Keratinocyte (primary cell): ENCODE data around the gene TMEM200A. TPM values are rescaled to one million over a fixed set of nuclear protein-coding genes. Genes with fewer than 3 reads are reported as not detected.
A peak's percentile ranks its signal among the peaks of the same experiment; 100 is the strongest.

Experiments used
- DNase-seq: peaks from one replicate; pipeline ENCODE4 v3.0.0-alpha.2; 2011; ENCODE audit warnings: low read depth, missing footprints, low spot score
- FAIRE-seq: peaks from 2 replicates; lab custom pipeline; 2011; peaks lifted over from hg19 to GRCh38; lab: Jason Lieb, UNC
- H2AFZ ChIP-seq: 2 replicates; pipeline ENCODE4 v1.6.0; 2012; ENCODE audit warnings: low read length, control low read depth, inconsistent platforms; ENCODE audit not compliant: control insufficient read depth
- H3K27ac ChIP-seq: 2 replicates; pipeline ENCODE4 v1.5.1; 2011; ENCODE audit warnings: low read length; ENCODE audit not compliant: control insufficient read depth, insufficient read depth
- H3K27me3 ChIP-seq: 3 replicates; pipeline ENCODE4 v1.6.0; 2011; ENCODE audit warnings: low read length; ENCODE audit not compliant: control insufficient read depth, insufficient read depth; ENCODE audit errors: extremely low read depth
- H3K36me3 ChIP-seq, 2 experiments: 2 replicates in 1 of 2; 3 replicates in 1 of 2; pipeline ENCODE4 v1.5.1; 2011; ENCODE audit warnings: low read length in 2 of 2, mild to moderate bottlenecking in 1 of 2; ENCODE audit not compliant: control insufficient read depth in 2 of 2, insufficient read depth in 2 of 2; ENCODE audit errors: extremely low read depth in 1 of 2
- H3K4me1 ChIP-seq: 3 replicates; pipeline ENCODE4 v1.5.1; 2011; ENCODE audit warnings: low read length; ENCODE audit not compliant: control insufficient read depth, insufficient read depth; ENCODE audit errors: extremely low read depth
- H3K4me2 ChIP-seq: 3 replicates; pipeline ENCODE4 v1.6.0; 2011; ENCODE audit warnings: low read depth, low read length; ENCODE audit not compliant: control insufficient read depth, insufficient read depth; ENCODE audit errors: extremely low read depth
- H3K4me3 ChIP-seq, 3 experiments: fragments of 200-600 bp in 1 of 3; sonication (generic) in 1 of 3; 2 replicates in 2 of 3; 3 replicates in 1 of 3; pipeline ENCODE4 v1.5.1; 2011 to 2016; ENCODE audit warnings: low read length in 3 of 3, mild to moderate bottlenecking in 3 of 3, control low read depth in 2 of 3, inconsistent platforms in 1 of 3, low read depth in 1 of 3, mixed read lengths in 1 of 3, mixed run types in 1 of 3, moderate library complexity in 1 of 3; ENCODE audit not compliant: control insufficient read depth in 2 of 3, insufficient read depth in 2 of 3; ENCODE audit errors: extremely low read depth in 1 of 3
- H3K79me2 ChIP-seq: 2 replicates; pipeline ENCODE4 v1.6.0; 2012; ENCODE audit warnings: low read length; ENCODE audit not compliant: control insufficient read depth, insufficient read depth
- H3K9ac ChIP-seq: 3 replicates; pipeline ENCODE4 v1.6.0; 2011; ENCODE audit warnings: low read length; ENCODE audit not compliant: control insufficient read depth, insufficient read depth; ENCODE audit errors: extremely low read depth
- H3K9me1 ChIP-seq: 3 replicates; pipeline ENCODE4 v1.6.0; 2011; ENCODE audit warnings: low read length; ENCODE audit not compliant: control insufficient read depth, insufficient read depth; ENCODE audit errors: extremely low read depth
- H3K9me3 ChIP-seq: 2 replicates; pipeline ENCODE4 v1.5.1; 2012; ENCODE audit warnings: low read depth, low read length; ENCODE audit not compliant: control insufficient read depth
- H4K20me1 ChIP-seq: 3 replicates; pipeline ENCODE4 v1.6.0; 2011; ENCODE audit warnings: low read length; ENCODE audit not compliant: control insufficient read depth, insufficient read depth; ENCODE audit errors: extremely low read depth
- CTCF ChIP-seq, 3 experiments: IDR thresholded peaks in 1 of 3; conservative IDR thresholded peaks in 1 of 3; optimal IDR thresholded peaks in 1 of 3; 2 replicates in 2 of 3; 3 replicates in 1 of 3; pipeline versions ENCODE3 to v1.5.1; 2011; ENCODE audit warnings: low read length in 3 of 3, mild to moderate bottlenecking in 3 of 3, moderate library complexity in 2 of 3, control low read depth in 1 of 3, inconsistent platforms in 1 of 3; ENCODE audit not compliant: insufficient read depth in 2 of 3; ENCODE audit errors: extremely low read depth in 1 of 3
- EZH2 ChIP-seq: IDR thresholded peaks from one replicate; pipeline ENCODE4 v1.6.1; 2012; ENCODE audit warnings: inconsistent platforms, mild to moderate bottlenecking, low read length, moderate library complexity
- dilution Hi-C: fragments of 300-500 bp; cut with MboI; formaldehyde crosslinking; loops from one replicate; pipeline ENCODE4 v1.7.0; 2020; ENCODE audit warnings: low sequenced_read_pairs; ENCODE audit not compliant: extremely low pct_ligation_motif_present
- polyA plus RNA-seq, 5 experiments: library from polyadenylated mRNA; depleted of rRNA in 3 of 5; stranded (reverse) in 3 of 5; stranded (forward) in 1 of 5; unstranded in 1 of 5; fragments of >200 nt; gene quantifications; 1 replicate in 1 of 5; 2 replicates in 3 of 5; 3 replicates in 1 of 5; pipeline versions ENCODE4 v1.2.1 to v1.2.3, GENCODE V29; 2011 to 2012; ENCODE audit warnings: missing spikeins in 2 of 5, low read depth in 1 of 5, low replicate concordance in 1 of 5

TMEM200A gene
- polyA plus RNA-seq, 1 donor (not counting 4 experiments of a cell fraction or from before 2014, with no cell fraction given): 80.4 TPM

- H3K9ac ChIP-seq: no peak overlapping the region
- no peak overlapping the region for H2AFZ ChIP-seq
- no peak overlapping the region for H3K4me2 ChIP-seq
- H3K9me1 ChIP-seq: no peaks in the 10 kb centered on the region
- peak; percentile 65 for FAIRE-seq
- no peaks in the 10 kb centered on the region for H4K20me1 ChIP-seq
- dilution Hi-C loops: no loop called here
- peaks cover 0 to 4% of the 10 kb centered on the region in 2 experiments for H3K36me3 ChIP-seq
- no peak overlapping the region for H3K4me3 ChIP-seq
- H3K4me1 ChIP-seq: peaks cover 11% of the 10 kb centered on the region
- H3K27ac ChIP-seq: no peak overlapping the region
- TF ChIP-seq CTCF (optimal IDR thresholded peaks at IDR 0.05 in 1 of 3, IDR thresholded peaks at IDR 0.05 in 1 of 3, conservative IDR thresholded peaks at IDR 0.05 in 1 of 3; ENCODE audit: extremely low read depth in 1 of 3, insufficient read depth in 2 of 3, low read length in 3 of 3) (no peak), EZH2 (no peak)
- no peak for DNase-seq
- peaks cover 79% of the 10 kb centered on the region for H3K79me2 ChIP-seq
- no peaks in the 10 kb centered on the region for H3K9me3 ChIP-seq
- H3K27me3 ChIP-seq: no peaks in the 10 kb centered on the region
Observed at GRCh38 chr6:130426066-130426721, 60.4 kb downstream of the TMEM200A start.

GRCh38 chr6:130431346-130431852 is 65.6 kb downstream of the TMEM200A start:
- DNase-seq (no peak), FAIRE-seq (no peak)
- H3K79me2 ChIP-seq: peaks cover 79% of the 10 kb centered on the region
- dilution Hi-C loops: no loop called here
- peaks cover 0 to 11% of the 10 kb centered on the region in 2 experiments for H3K36me3 ChIP-seq
- no peaks in the 10 kb centered on the region for H3K9me3 ChIP-seq
- no peaks in the 10 kb centered on the region for H3K27me3 ChIP-seq
- no peak overlapping the region for H3K4me3 ChIP-seq
- H3K9ac ChIP-seq: no peak overlapping the region
- H3K27ac ChIP-seq: no peak overlapping the region
- H3K4me1 ChIP-seq: peaks cover 15% of the 10 kb centered on the region
- TF ChIP-seq CTCF (optimal IDR thresholded peaks at IDR 0.05 in 1 of 3, IDR thresholded peaks at IDR 0.05 in 1 of 3, conservative IDR thresholded peaks at IDR 0.05 in 1 of 3; ENCODE audit: extremely low read depth in 1 of 3, insufficient read depth in 2 of 3, low read length in 3 of 3): no peak
- TF ChIP-seq EZH2: no peak
- H3K9me1 ChIP-seq: no peaks in the 10 kb centered on the region
- H2AFZ ChIP-seq: no peak overlapping the region
- H3K4me2 ChIP-seq: no peak overlapping the region
- H4K20me1 ChIP-seq: no peaks in the 10 kb centered on the region
